OCI-LY3 (cell line): ENCODE measurements around the gene IMMP2L.

Source experiments
- CTCF ChIP-seq: fragments of 200-600, 300-600 bp; sonication (generic); IDR thresholded peaks from 2 replicates; pipeline ENCODE4 v1.5.1; 2014; ENCODE audit warnings: antibody characterized with exemption, low read length, low read depth
- EZH2phosphoT487 ChIP-seq: fragments of 200-600 bp; shearing (Covaris generic); IDR thresholded peaks from 2 replicates; pipeline ENCODE4 v1.6.1; 2018; ENCODE audit warnings: antibody characterized with exemption, mixed run types, low read depth

- TF ChIP-seq CTCF (no peak), EZH2phosphoT487 (no peak)
Measured at GRCh38 chr7:111004310-111004901, 557.9 kb downstream of the IMMP2L start.
